HL-60/S4 treated with phorbol 12-myristate 13-acetate at 8.2 ng/mL for 4 days and 3 days (cell line): Measurements from ENCODE around the gene TSPAN10.
"Not testable (repeated sequence)": the region's sequence is repeated elsewhere in the genome, so short reads cannot be mapped to it uniquely, and the experiment has no call there.

ENCODE experiments used
- in situ Hi-C: fragments of 300-500 bp; cut with MboI; formaldehyde crosslinking; loops from 2 replicates; pipeline ENCODE4 v1.15.0; 2022; ENCODE audit warnings: low sequenced_read_pairs

The TSPAN10 gene

DNA sequence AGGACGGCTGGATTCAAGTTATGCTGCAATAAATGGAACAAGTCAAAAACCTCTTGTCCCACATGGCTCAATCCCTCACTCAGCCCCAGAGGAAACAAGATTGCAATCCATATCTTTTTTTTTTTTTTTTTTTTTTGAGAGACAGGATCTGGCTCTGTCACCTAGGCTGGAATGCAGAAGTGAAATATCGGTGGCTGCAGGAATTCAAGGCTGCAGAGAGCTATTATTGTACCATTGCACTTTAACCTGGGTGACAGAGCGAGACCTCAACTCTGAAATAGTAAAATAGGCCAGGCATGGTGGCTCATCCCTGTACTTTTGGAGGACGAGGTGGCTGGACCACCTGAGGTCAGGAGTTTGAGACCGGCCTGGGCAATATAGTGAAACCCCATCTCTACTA lies 22.0 kb downstream of the TSPAN10 start:
- in situ Hi-C loops: no loop called here

DNA sequence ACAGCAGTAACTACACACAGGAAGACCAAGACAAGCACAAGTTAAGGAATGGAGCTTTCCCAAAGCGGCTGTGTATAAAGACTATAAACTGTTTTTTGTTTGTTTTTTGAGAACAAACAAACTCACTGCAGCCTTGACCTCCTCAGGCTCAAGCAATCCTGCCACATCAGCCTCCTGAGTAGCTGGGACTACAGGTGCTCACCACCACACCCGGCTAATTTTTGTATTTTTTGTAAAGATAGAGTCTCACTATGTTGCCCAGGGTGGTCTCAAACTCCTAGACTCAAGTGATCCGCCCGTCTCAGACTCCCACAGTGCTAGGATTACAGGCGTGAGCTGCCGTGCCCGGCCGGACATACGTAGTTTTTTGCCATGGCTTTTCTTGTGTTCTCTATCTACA lies 23.4 kb downstream of the TSPAN10 start:
- in situ Hi-C loops: no loop called here

DNA sequence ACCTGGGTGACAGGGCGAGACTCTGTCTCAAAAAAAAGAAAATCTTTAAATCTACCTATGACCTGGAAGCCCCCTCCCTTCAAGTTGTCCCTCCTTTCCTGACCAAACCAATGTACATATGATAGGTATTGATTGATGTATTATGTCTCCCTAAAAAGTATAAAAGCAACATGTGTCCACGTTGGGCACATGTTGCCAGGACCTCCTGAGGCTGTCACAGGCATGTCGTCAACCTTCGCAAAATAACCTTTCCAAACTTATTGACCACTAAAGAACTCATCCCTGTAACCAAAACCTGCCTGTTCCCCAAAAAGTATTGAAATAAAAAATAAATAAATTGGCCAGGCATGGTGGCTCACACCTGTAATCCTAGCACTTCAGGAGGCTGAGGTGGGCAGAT lies 25.0 kb downstream of the TSPAN10 start:
- in situ Hi-C loops: no loop called here

DNA sequence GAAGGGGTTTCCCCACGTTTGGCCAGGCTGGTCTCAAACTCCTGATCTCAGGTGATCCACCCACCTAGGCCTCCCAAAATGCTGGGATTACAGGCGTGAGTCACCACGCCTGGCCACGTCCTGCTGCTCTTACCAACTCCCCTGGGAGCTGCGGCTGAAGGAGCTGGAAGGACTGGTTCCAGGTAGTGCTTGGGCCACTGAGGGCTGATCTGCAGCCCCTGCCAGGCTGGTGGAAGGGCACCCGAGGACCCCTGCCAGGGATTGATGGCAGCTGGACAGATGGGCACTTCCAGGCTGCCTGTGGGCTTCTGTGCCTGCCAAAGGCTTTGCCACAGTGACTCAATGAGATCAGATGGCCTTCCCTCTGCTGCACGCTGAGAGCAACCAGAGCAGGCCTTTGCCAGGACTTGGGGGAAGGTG lies 27.1 kb downstream of the TSPAN10 start:
- in situ Hi-C loops: no loop called here

DNA sequence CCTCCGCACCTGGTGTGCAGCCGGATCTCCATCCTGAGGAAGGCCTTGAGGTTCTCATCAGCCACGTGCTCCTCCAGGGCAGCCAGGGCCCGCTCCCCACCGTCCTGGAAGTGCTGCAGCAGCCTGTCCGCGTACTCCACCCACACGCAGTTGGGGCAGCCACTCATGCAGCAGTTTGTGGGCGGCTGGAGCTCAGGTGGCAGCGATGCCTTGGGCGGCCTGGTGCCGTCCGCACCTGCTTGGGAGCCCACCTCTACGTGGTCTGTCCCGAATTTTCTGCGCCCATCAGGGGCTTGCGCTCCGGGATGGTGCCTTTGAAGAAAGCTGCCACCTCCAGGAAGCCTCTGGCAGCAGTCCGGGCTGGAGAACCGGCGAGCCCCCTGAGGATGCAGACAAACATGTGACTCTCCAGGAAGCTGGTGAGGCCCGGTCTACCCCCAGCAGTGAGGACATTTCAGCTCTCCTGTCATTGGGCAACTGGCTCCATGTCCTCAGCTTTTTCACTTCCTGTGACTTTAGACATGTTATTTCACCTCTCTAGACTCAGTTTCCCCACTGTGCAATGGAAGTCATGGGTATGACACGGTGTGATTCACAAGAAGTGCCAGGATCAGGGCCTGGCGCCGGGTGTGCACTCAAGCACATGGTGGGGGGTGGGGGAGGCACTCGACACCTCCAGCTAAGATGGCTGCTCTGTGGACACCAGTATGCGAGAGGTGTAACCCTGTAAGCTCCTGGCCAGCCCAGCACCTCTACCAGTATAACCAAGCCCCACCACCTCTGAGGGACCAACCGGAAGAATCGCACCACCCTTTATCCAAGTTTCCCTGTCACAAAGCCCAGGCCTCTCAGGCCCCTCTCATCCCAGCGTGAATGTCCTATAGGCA lies 28.5 kb downstream of the TSPAN10 start:
- in situ Hi-C loops: no loop called here

DNA sequence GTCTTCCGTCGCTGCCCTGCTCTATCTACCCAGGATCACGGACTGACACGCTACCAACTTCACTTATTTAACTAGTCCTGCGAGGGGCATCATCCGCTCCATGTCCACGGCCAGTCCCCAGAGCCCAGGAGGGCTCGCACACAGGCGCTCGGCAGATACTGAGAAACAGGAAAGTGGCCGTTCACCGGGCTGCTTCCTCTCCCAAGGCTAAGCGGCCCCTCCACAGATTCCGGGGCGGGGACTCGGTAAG lies 29.0 kb downstream of the TSPAN10 start:
- in situ Hi-C loops: no loop called here

DNA sequence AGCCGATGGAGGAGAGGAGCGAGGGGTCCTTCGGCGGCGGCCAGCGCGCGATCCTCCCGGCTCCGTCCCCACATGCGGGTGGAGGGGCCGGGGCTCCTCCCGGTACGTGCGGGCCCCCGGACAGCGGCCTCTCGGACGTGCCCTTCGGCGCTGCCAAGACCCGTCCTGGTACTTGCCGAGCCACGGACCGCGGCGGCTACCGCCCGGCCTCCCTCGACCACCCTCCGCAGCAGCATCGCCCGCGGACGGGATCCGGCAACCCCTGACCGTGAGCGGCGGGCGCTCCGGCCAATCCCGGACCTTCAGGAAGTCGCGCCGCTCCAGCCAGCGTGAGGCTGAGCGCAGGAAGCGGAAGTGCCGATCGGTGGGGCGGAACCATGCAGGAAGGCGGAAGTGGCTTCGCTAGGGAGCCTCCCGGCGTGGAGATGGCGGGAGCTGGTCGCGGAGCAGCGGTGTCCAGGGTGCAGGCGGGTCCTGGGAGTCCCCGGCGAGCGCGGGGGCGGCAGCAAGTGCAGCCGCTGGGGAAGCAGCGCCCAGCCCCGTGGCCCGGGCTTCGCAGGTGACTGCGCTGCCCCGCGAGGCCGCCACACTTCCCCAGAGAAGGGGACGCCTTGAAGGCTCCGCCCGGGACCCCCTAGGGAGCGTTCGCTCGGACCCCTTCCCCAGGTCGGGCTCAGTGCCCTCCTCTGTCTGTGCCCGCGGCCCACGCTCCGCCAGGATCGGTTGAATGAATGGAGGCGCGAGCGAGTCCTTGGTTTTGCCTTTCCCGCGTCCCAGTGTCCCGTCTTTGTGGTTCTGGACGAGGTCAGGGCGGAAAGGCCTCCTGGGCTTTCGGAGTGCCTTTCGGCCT lies 29.6 kb downstream of the TSPAN10 start, which contains the start of the genes CCDC137 and OXLD1:
CCDC137 (plus strand) TSS at position 396 of the 850 bp plus-strand sequence; CDS start at position 426, 30 bp downstream.
OXLD1 (minus strand) TSS at position 264 of the 850 bp plus-strand sequence; CDS start at position 236, 28 bp downstream.
- in situ Hi-C loops: no loop called here

DNA sequence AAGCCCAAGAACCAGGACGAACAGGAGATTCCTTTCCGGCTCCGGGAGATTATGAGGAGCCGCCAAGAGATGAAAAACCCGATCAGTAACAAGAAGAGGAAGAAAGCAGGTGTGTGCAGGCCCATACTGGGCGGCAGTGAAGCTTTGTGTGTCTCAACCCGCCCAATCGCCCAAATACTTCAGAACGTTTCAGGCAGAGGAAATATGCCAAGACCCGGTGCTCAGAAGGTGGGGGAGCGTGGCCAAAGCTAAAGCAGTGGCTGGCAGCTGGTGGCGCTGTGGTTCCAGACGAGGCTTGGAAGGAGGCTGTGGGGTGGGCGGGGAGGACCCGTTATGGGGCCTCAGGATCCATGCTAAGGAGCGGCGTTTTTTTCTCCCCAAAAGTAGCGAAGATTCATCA lies 30.8 kb downstream of the TSPAN10 start:
- in situ Hi-C loops: no loop called here

DNA sequence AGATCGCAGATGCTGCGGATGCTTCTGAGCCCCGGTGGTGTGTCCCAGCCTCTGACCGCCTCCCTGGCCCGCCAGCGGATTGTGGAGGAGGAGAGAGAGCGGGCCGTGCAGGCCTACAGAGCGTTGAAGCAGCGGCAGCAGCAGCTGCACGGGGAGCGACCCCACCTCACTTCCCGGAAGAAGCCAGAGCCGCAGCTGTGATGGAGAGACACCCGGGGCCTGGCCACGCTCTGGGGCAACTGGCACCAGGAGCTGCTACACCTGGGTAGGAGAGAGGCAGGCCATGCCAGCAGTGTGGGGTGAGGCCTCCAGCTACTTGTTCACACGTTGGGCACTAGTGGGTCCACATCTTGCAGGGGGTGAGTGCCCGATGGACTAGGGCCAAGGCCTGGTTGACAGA lies 35.5 kb downstream of the TSPAN10 start:
- in situ Hi-C loops: no loop called here

DNA sequence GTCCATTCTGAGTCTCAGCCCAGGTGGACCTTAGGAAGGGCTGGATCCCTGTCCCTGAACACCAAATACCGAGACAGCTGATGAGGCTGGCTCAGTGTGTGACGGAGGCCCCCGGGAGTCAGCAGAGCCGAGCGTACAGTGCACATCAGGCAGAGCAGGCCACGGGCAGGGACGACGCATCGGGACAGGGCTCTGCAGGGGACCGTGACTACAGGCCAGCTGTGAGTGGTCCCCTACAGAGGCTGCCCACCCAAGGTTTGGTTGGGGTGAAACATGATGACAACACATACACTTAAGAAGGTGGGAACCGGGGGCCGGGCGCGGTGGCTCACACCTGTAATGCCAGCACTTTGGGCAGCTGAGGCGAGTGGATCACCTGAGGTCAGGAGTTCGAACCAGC lies 36.0 kb downstream of the TSPAN10 start:
- in situ Hi-C loops: no loop called here

DNA sequence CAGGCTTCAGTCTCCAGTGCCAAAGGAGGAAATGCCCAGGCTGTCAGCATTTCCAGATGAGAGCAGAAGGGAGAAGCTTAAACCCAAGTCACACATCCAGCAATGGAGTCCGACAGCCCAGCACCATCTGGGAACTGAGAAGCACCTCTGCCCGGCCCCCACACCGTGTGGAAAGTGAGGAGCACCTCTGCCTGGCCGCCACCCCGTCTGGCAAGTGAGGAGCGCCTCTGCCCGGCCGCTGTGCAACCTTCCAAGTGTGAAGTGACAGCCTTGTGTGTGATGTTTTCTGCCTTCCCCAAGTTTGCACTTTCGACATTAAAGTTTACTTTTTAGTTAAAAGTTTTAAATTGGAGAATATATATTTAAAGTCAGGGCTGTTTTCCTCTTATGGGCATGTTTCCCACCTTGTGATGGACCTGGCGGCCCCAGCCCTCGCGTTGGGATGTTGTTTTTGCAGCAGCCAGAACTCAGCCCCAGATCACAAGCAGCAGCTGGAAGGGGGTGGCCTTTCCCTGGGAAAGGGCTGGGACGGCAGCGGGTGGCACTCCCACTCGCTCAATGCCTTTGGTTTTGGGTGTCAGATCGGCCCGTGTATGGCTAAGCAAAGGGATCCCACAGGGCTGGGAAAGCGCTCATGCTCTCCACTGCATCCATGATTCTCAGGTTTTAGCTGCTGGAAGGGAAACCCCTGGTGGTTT lies 36.7 kb downstream of the TSPAN10 start:
- in situ Hi-C loops: no loop called here

DNA sequence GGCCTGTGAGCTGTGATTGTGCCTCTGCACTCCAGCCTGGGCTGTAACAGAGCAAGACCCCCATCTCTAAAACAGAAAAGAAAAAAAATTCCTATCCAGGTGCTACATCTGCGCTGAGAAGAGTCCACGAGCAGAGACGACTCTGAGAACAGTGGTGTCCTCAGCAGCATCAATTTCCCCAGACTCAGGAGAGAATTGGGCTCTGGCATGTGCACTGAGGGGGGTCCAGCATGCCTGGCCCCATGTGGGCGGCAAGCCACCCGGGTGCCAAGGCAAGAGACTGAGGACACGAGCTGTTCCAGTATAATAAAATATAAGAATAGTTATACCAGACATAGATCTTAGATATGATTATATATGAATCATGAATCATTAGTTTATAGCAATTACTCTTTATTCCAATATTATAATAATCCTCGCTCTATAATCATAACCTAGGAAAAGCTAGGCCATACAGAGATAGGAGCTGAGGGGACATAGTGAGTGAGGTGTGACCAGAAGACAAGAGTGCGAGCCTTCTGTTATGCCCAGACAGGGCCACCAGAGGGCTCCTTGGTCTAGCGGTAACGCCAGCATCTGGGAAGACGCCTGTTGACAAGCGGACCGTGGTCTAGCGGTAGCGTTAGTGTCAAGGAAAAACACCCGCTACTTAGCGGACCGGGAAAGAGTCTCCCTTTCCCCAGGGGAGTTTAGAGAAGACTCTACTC lies 38.7 kb downstream of the TSPAN10 start:
- in situ Hi-C loops: not testable (repeated sequence)

DNA sequence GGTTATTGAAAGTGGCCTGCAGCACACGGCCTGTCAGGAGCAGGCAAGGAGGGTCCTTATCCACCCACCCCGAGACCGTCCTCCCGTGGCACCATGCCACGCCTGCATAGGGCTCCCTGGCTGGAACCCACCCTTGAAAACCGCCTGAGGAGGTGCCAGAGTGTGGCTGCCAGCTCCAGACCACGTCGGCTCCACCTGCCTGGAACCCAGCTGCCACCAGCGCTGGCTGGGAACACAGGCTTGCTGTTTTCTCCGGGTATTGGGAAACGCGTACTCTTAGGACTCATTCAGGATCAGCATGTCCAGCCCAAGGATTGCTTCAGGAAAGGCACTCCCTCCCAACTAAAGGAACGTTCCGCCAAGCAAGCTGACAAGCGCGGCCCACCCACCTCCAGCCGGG lies 39.9 kb downstream of the TSPAN10 start:
- in situ Hi-C loops: no loop called here

DNA sequence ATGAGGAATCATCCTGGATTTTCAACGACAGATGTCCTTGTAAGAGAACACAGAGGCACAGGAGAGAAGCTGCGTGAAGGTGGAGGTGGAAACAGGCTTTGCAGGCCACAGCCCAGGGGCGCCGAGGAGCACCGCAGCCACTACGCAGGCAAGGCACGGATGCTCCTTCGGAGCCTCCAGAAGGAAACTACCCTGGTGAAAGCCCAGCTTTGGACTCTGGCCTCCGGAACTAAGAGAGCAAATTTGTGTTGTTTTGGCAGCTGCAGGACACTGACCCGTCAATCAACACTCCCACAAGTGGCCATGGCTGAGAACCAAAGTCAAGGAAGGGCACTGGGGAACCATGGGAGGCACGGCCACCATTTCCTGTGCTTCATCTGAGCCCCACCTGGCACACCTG lies 43.2 kb downstream of the TSPAN10 start:
- in situ Hi-C loops: no loop called here

DNA sequence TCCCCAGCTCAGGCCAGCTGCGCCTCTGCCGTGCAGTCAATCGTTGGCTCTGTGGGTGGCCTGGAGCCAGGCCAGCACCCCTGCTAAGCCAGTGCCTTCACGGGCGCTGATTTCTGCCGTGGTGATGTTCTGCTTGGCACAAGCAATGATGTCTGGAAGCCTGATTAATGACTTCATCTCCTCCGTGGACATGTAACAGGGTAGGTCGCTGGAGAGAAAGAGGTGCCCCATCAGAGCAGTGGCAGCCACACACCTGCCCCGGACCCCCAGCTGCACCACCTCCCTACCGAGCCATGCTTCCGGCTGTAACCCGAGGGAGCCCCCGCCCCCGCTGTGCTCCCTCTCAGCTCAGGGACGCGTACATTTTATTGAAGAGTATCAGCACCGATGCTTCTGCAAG lies 44.7 kb downstream of the TSPAN10 start:
- in situ Hi-C loops: no loop called here

DNA sequence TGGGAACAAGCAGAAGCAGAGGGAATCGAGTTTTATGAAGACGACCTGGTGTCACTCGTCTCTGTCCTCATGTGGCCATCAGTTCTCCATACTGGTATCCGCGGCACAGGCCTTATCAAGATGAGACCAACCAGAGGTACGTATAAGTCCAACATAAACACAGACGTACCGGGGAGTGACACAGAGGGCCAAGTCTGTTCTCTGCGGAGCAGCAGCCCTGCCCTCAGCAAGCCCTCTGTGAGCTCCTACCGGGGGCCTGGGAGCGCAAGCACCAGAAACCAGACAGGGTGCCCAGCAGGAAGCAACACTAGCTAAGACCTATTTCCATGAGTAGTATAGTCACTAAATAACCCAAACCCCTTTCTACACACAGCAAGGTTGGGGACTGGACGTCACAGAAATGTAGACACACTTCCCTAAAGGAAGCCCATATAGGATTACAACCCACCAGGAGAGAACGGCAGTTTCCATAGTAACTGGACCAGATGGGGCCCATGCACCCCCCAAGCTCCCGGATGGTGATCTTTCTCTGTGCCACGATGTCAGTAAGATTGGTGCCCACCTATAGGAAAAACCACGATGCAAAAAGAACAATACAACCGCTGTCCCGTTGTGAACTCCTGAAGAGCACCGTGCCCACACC lies 45.7 kb downstream of the TSPAN10 start:
- in situ Hi-C loops: no loop called here

DNA sequence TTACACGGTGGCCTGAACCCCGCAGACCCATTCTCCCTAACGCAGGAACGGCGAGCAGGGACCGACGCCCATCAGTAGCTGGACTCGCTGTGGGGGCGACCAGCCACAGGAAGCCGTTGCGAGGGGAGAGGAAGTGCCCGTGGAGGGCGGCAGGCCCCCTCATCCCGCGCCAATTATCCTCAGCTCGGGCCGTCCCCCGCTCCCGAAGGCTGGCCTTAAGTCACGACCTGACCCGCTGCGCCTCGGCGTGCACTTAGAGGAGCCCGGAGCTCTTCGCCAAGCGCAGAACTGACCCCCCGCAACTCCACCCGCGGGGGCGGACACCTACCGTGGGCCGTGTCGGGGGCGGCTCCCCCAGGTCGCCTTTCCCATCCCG lies 46.2 kb downstream of the TSPAN10 start:
- in situ Hi-C loops: no loop called here

DNA sequence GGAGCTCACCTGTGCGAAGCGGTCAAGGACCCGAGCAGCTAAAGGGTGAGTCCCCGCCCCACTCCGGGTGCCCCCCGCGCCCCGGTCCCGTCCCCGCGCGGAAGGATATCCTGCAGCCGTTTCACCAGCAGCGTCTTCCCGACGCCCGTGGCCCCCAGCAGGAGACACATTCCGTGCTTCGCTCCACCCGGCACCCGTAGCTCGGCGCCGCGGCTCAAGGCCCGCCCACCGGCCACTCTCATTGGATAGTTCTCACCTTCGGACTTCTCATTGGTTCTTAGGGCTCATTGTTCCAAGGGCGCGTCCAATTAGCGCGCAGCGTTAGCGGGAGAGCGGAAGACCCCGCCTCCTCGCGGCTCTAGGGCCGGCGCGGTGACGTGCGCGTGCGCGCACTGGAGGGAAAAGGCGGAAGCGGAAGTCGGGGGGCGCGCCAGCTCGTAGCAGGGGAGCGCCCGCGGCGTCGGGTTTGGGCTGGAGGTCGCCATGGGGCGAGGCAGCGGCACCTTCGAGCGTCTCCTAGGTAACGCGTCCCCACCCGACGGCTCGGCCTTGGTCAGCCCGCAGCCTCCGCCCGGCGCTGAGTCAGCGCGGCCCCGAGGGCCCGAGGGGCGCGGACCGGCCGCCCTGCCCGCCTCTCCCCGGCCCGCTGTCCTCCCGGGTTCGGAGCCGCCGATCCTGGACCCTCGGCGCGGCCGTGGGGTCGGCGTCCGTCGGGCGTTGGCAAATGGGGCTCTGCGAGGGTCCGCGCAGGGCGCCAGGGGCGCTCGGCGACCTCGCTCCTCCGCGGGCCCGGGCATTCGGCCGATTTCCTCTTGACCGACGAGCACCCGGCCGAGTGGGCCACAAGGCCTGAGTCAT lies 46.8 kb downstream of the TSPAN10 start, which contains the start of the genes ARL16 and HGS:
ARL16 (minus strand) TSS at position 214 of the 858 bp plus-strand sequence; CDS start at position 170, 44 bp downstream.
HGS (plus strand) TSS at position 428 of the 858 bp plus-strand sequence; CDS start at position 484, 56 bp downstream.
- in situ Hi-C loops: no loop called here

DNA sequence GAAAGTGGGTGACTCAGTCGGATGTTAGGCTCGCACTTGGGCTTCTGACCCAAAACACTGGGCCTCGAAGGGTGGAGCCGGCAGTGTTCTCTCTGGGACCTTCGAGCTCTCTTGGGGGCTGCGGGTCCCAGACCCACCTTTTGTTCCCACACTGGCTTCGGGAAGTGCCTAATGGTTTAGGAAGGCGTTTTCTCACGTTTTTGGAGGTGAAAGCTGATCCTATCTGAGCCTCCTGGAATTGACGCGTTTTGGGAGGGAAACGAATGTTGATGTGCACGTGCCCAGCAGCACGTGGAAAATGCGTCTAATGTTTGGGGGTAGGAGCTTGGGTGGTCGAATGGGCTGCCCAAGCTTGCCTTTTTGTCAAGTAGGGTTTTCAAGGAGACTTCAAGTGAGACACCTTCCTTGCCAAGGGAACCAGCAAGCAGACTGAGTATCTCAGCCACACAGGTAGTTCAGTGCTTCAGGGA lies 47.5 kb downstream of the TSPAN10 start:
- in situ Hi-C loops: no loop called here
